SK-N-SH (cell line): ENCODE data around the gene F8. TPM values are rescaled to one million over a fixed set of nuclear protein-coding genes. Genes with fewer than 3 reads are reported as not detected.

ENCODE experiments used
- CTCF ChIA-PET: fragments of 300-600, 350-600 bp; formaldehyde crosslinking; extraction: SDS; loops from one replicate; lab custom pipeline; 2021; lab: Yijun Ruan, JAX
- POLR2A ChIA-PET: fragments of 350-600 bp; sonication (Branson Sonifier 250); formaldehyde crosslinking; extraction: SDS; loops from one replicate; lab custom pipeline; 2020; ENCODE audit warnings: antibody characterized with exemption, inconsistent platforms; lab: Yijun Ruan, JAX
- DNase-seq: peaks from one replicate; pipeline ENCODE4 v3.0.0; 2012
- H2AFZ ChIP-seq: fragments of 200-600 bp; sonication (generic); 2 replicates; pipeline ENCODE4 v1.8.1; 2016; ENCODE audit warnings: antibody characterized with exemption, mild to moderate bottlenecking, low read depth
- H3F3A ChIP-seq: fragments of 200-600 bp; sonication (generic); replicated peaks from 2 replicates; pipeline ENCODE3; 2016; ENCODE audit warnings: antibody characterized with exemption, mild to moderate bottlenecking; ENCODE audit not compliant: insufficient read depth
- H3K27ac ChIP-seq, 2 experiments: fragments of 200-500 bp in 1 of 2; fragments of 200-600 bp in 1 of 2; sonication (Bioruptor generic) in 1 of 2; sonication (generic), shearing (Covaris generic) in 1 of 2; 2 replicates each; pipeline versions ENCODE4 v1.5.1 to v1.6.1; 2014 to 2016; ENCODE audit warnings: low read depth in 2 of 2, inconsistent platforms in 1 of 2, low read length in 1 of 2, mild to moderate bottlenecking in 1 of 2, mixed read lengths in 1 of 2
- H3K27me3 ChIP-seq: fragments of 200-600 bp; sonication (generic), shearing (Covaris generic); 2 replicates; pipeline ENCODE4 v1.6.1; 2016; ENCODE audit warnings: mixed run types; ENCODE audit not compliant: insufficient read depth
- H3K36me3 ChIP-seq, 2 experiments: fragments of 200-500 bp in 1 of 2; fragments of 200-600 bp in 1 of 2; sonication (Bioruptor generic) in 1 of 2; sonication (generic) in 1 of 2; replicated peaks in 1 of 2; 2 replicates each; pipeline versions ENCODE3 to v1.5.1; 2014 to 2016; ENCODE audit warnings: low read length in 1 of 2, mild to moderate bottlenecking in 1 of 2; ENCODE audit not compliant: insufficient read depth in 2 of 2, control insufficient read depth in 1 of 2
- H3K4me1 ChIP-seq, 2 experiments: fragments of 200-500 bp in 1 of 2; fragments of 200-600 bp in 1 of 2; sonication (Bioruptor generic) in 1 of 2; sonication (generic), shearing (Covaris generic) in 1 of 2; 2 replicates each; pipeline versions ENCODE4 v1.5.1 to v1.6.1; 2014 to 2016; ENCODE audit warnings: low read depth in 1 of 2, low read length in 1 of 2, mixed run types in 1 of 2; ENCODE audit not compliant: insufficient read depth in 2 of 2, control insufficient read depth in 1 of 2
- H3K4me2 ChIP-seq: fragments of 200-600 bp; sonication (generic), shearing (Covaris generic); 2 replicates; pipeline ENCODE4 v1.6.1; 2017; ENCODE audit warnings: mixed run types
- H3K4me3 ChIP-seq, 2 experiments: fragments of 200-500 bp in 1 of 2; fragments of 200-600 bp in 1 of 2; sonication (Bioruptor generic) in 1 of 2; sonication (generic), shearing (Covaris generic) in 1 of 2; 2 replicates each; pipeline versions ENCODE4 v1.5.1 to v1.8.1; 2014 to 2016; ENCODE audit warnings: low read depth in 2 of 2, inconsistent platforms in 1 of 2, low read length in 1 of 2, mild to moderate bottlenecking in 1 of 2, mixed read lengths in 1 of 2, moderate library complexity in 1 of 2
- H3K79me2 ChIP-seq: fragments of 200-600 bp; sonication (generic); 2 replicates; pipeline ENCODE4 v1.8.1; 2017; ENCODE audit warnings: mild to moderate bottlenecking; ENCODE audit not compliant: insufficient read depth
- H3K9ac ChIP-seq: fragments of 200-600 bp; sonication (generic); 2 replicates; pipeline ENCODE4 v1.6.1; 2017; ENCODE audit warnings: mixed run types
- H3K9me2 ChIP-seq: fragments of 200-600 bp; sonication (generic); 2 replicates; pipeline ENCODE4 v1.6.1; 2017; ENCODE audit warnings: mixed run types
- H3K9me3 ChIP-seq: fragments of 200-600 bp; sonication (generic); 2 replicates; pipeline ENCODE4 v1.6.1; 2017; ENCODE audit warnings: mixed run types, mild to moderate bottlenecking, moderate library complexity
- H4K20me1 ChIP-seq: fragments of 200-600 bp; sonication (generic); 2 replicates; pipeline ENCODE4 v1.6.1; 2017; ENCODE audit warnings: mild to moderate bottlenecking, mixed run types; ENCODE audit not compliant: insufficient read depth
- CHD2 ChIP-seq: fragments of 150-350 bp; IDR thresholded peaks from 2 replicates; pipeline ENCODE4 v1.6.1; 2018; ENCODE audit warnings: low read length; ENCODE audit not compliant: partially characterized antibody
- ELF1 ChIP-seq: IDR thresholded peaks from 2 replicates; pipeline ENCODE4 v1.4.0; 2012
- EP300 ChIP-seq, 2 experiments: IDR thresholded peaks; 2 replicates each; pipeline versions ENCODE4 v1.4.0 to v1.6.1; 2012; ENCODE audit warnings: borderline replicate concordance in 1 of 2, low read depth in 1 of 2, low read length in 1 of 2
- FOXJ3 ChIP-seq: sonication (generic); formaldehyde crosslinking; IDR thresholded peaks from 2 replicates; pipeline ENCODE4 v1.5.1; 2020; ENCODE audit warnings: mild to moderate bottlenecking, missing genetic modification reagents
- FOXM1 ChIP-seq: IDR thresholded peaks from 2 replicates; pipeline ENCODE4 v1.4.0; 2012; ENCODE audit warnings: low read depth, mild to moderate bottlenecking
- GABPA ChIP-seq: IDR thresholded peaks from 2 replicates; pipeline ENCODE4 v1.4.0; 2012; ENCODE audit warnings: low read depth, mild to moderate bottlenecking
- GATA2 ChIP-seq: sonication (generic); formaldehyde crosslinking; IDR thresholded peaks from 2 replicates; pipeline ENCODE4 v1.5.0; 2020; ENCODE audit warnings: mild to moderate bottlenecking, missing genetic modification reagents
- MEF2A ChIP-seq: IDR thresholded peaks from 2 replicates; pipeline ENCODE4 v1.4.0; 2012; ENCODE audit warnings: low read depth, borderline replicate concordance
- MXI1 ChIP-seq: IDR thresholded peaks from 2 replicates; pipeline ENCODE4 v1.6.1; 2012; ENCODE audit warnings: mild to moderate bottlenecking, low read depth, low read length, improper control_type of control experiment
- NRF1 ChIP-seq: IDR thresholded peaks from 2 replicates; pipeline ENCODE4 v1.6.1; 2012; ENCODE audit warnings: low read depth, mild to moderate bottlenecking, low read length
- POLR2AphosphoS5 ChIP-seq: IDR thresholded peaks from 2 replicates; pipeline ENCODE4 v1.6.1; 2012; ENCODE audit warnings: low read depth, low read length
- RCOR1 ChIP-seq: fragments of 150-350 bp; IDR thresholded peaks from 2 replicates; pipeline ENCODE4 v1.6.1; 2017; ENCODE audit warnings: antibody characterized with exemption, low read length
- RXRA ChIP-seq: IDR thresholded peaks from 2 replicates; pipeline ENCODE4 v1.4.0; 2012; ENCODE audit warnings: low read depth, mild to moderate bottlenecking, borderline replicate concordance
- SIN3A ChIP-seq: IDR thresholded peaks from 2 replicates; pipeline ENCODE4 v1.6.1; 2012; ENCODE audit warnings: low read depth, mild to moderate bottlenecking, low read length, moderate library complexity, borderline replicate concordance
- SMC3 ChIP-seq: IDR thresholded peaks from 2 replicates; pipeline ENCODE4 v1.6.1; 2012; ENCODE audit warnings: low read depth, low read length, improper control_type of control experiment
- TCF12 ChIP-seq: IDR thresholded peaks from 2 replicates; pipeline ENCODE4 v1.4.0; 2012
- YY1 ChIP-seq: IDR thresholded peaks from 2 replicates; pipeline ENCODE4 v1.4.0; 2012; ENCODE audit warnings: low read depth, mild to moderate bottlenecking
- WGBS: methylation state at CpG from one replicate; pipeline ENCODE4 v1.1.6; 2017; ENCODE audit warnings: low lambda C conversion rate; 5-methylcytosine and 5-hydroxymethylcytosine counted together
- polyA plus RNA-seq, 3 experiments: library from polyadenylated mRNA; depleted of rRNA; stranded (reverse); fragments of >200 nt; gene quantifications; 2 replicates each; pipeline ENCODE4 v1.2.3, GENCODE V29; 2012
- TF ChIP-seq, protein P1 (sequence below): fragments of 150-350 bp; IDR thresholded peaks from 2 replicates; pipeline ENCODE4 v1.6.1; 2016; ENCODE audit warnings: mild to moderate bottlenecking, low read depth, low read length
- TF ChIP-seq, protein P2 (sequence below): IDR thresholded peaks from 2 replicates; pipeline ENCODE4; 2012
- TF ChIP-seq, protein P3 (sequence below): IDR thresholded peaks from 2 replicates; pipeline ENCODE4 v1.4.0; 2012; ENCODE audit warnings: low read depth, borderline replicate concordance

Gene F8
- polyA plus RNA-seq, 1 of the 3 experiments (the other 2 are of a cell fraction), result 2.5 TPM

DNA sequence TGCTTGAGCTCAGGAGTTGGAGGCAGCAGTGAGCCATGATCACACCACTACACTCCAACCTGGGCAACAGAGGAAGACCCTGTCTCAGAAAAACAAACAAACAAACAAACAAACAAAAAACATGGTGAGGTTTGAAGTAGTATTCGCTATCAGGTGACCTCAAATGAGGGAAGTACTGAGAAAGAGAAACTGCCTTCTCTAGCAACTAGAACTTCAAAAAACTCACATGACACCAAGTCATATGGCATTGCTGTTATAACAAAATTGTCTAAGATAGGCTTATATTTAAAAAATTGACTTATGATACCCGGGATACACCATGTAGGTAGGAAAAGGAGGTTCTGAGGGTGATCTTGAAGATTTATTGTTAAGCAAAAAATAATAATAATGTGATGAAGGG is 227.5 kb downstream of the F8 start:
- no peaks in the 10 kb centered on the region for H3F3A ChIP-seq
- POLR2A ChIA-PET, result no interaction called here
- no peaks in the 10 kb centered on the region for H4K20me1 ChIP-seq
- no peaks in the 10 kb centered on the region for H3K27me3 ChIP-seq
- no peaks in the 10 kb centered on the region for H3K79me2 ChIP-seq
- no peak overlapping the region for H3K9ac ChIP-seq
- no peak overlapping the region for H3K4me3 ChIP-seq
- DNase-seq, result no peak
- TF ChIP-seq MXI1 (no peak), CHD2 (no peak), YY1 (no peak), RXRA (no peak), SIN3A (no peak), TCF12 (no peak), POLR2AphosphoS5 (no peak), RCOR1 (no peak), FOXJ3 (CRISPR knock-in tag) (no peak), MEF2A (no peak), GATA2 (CRISPR knock-in tag) (no peak), NRF1 (no peak)
- TF ChIP-seq, protein P1, sequence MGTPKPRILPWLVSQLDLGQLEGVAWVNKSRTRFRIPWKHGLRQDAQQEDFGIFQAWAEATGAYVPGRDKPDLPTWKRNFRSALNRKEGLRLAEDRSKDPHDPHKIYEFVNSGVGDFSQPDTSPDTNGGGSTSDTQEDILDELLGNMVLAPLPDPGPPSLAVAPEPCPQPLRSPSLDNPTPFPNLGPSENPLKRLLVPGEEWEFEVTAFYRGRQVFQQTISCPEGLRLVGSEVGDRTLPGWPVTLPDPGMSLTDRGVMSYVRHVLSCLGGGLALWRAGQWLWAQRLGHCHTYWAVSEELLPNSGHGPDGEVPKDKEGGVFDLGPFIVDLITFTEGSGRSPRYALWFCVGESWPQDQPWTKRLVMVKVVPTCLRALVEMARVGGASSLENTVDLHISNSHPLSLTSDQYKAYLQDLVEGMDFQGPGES, result no peak
- H2AFZ ChIP-seq, result no peak overlapping the region
- peaks cover 4 to 7% of the 10 kb centered on the region in 2 experiments; a peak in 1 of 4 replicates for H3K4me1 ChIP-seq
- H3K9me3 ChIP-seq, result no peaks in the 10 kb centered on the region
- WGBS, result 40% methylated on average over 2 of the region's 2 CpGs
- H3K36me3 ChIP-seq, result no peaks in the 10 kb centered on the region
- no peak overlapping the region for H3K27ac ChIP-seq
- H3K9me2 ChIP-seq, result no peaks in the 10 kb centered on the region
- no peak overlapping the region for H3K4me2 ChIP-seq
- CTCF ChIA-PET, result no interaction called here

DNA sequence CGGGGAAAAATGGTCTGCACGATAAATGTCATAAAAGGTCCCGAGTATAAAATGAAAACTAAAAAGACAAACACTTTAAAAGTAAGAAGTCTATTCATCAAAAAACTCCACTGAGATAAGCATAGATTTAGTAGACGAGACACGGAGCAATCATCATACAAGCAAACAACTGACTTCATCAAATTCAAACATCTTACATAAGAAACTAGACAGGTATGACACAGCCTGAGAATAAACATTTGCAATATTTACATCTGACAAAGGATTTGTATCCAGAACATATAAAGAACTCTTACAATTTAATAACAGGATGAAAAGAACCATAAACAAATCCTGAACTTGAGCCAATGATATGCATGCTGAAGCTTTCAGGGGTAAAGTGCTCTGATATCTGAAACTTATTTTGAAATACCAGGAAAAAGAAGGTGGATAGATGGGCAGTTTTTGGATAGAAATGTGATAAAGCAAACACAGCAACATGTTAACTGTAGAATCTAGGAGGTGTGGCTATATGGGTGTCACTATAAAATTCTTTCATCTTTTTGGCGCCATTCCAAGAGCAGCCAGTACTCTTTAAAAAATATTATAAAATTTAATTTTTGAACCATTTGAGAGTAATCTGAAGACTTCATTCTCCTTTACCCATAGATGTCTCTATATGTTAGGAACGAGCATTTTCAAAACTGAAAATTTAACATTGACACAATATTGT is 229.3 kb downstream of the F8 start:
- no peaks in the 10 kb centered on the region for H4K20me1 ChIP-seq
- CTCF ChIA-PET, result no interaction called here
- TF ChIP-seq SIN3A, result no peak
- no peak for TF ChIP-seq EP300 (IDR thresholded peaks at IDR 0.05; ENCODE audit: borderline replicate concordance in 1 of 2, low read depth in 1 of 2, low read length in 1 of 2)
- TF ChIP-seq ELF1, result no peak
- TF ChIP-seq, protein P2, sequence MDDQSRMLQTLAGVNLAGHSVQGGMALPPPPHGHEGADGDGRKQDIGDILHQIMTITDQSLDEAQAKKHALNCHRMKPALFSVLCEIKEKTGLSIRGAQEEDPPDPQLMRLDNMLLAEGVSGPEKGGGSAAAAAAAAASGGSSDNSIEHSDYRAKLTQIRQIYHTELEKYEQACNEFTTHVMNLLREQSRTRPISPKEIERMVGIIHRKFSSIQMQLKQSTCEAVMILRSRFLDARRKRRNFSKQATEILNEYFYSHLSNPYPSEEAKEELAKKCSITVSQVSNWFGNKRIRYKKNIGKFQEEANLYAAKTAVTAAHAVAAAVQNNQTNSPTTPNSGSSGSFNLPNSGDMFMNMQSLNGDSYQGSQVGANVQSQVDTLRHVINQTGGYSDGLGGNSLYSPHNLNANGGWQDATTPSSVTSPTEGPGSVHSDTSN, result no peak
- TF ChIP-seq, protein P1, result no peak
- TF ChIP-seq MXI1, result no peak
- TF ChIP-seq SMC3, result no peak
- TF ChIP-seq, protein P3, sequence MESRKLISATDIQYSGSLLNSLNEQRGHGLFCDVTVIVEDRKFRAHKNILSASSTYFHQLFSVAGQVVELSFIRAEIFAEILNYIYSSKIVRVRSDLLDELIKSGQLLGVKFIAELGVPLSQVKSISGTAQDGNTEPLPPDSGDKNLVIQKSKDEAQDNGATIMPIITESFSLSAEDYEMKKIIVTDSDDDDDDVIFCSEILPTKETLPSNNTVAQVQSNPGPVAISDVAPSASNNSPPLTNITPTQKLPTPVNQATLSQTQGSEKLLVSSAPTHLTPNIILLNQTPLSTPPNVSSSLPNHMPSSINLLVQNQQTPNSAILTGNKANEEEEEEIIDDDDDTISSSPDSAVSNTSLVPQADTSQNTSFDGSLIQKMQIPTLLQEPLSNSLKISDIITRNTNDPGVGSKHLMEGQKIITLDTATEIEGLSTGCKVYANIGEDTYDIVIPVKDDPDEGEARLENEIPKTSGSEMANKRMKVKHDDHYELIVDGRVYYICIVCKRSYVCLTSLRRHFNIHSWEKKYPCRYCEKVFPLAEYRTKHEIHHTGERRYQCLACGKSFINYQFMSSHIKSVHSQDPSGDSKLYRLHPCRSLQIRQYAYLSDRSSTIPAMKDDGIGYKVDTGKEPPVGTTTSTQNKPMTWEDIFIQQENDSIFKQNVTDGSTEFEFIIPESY, result no peak
- TF ChIP-seq YY1, result no peak
- TF ChIP-seq GABPA, result no peak
- TF ChIP-seq FOXM1, result no peak
- TF ChIP-seq NRF1, result no peak
- H3K27ac ChIP-seq, result no peak overlapping the region
- no peaks in the 10 kb centered on the region for H3K79me2 ChIP-seq
- no peaks in the 10 kb centered on the region for H3K9me3 ChIP-seq
- no peaks in the 10 kb centered on the region for H3F3A ChIP-seq
- no peaks in the 10 kb centered on the region for H3K9me2 ChIP-seq
- no peak overlapping the region for H2AFZ ChIP-seq
- no peaks in the 10 kb centered on the region for H3K4me1 ChIP-seq
- H3K36me3 ChIP-seq, result no peaks in the 10 kb centered on the region
- no peaks in the 10 kb centered on the region for H3K27me3 ChIP-seq
- WGBS, result 47% methylated on average over 7 of the region's 7 CpGs
- POLR2A ChIA-PET, result no interaction called here
- H3K4me3 ChIP-seq, result no peak overlapping the region
- no peak overlapping the region for H3K9ac ChIP-seq
- DNase-seq, result no peak
- no peak overlapping the region for H3K4me2 ChIP-seq
